HepG2 (cell line): ENCODE measurements around the gene METRN. TPM values are rescaled to one million over a fixed set of nuclear protein-coding genes. Genes with fewer than 3 reads are reported as not detected.

Experiments
- ATAC-seq: fragments of 200-7000 bp; cut with Tn5 transposase; 3 replicates; pipeline ENCODE4 v1.9.1; 2020; ENCODE audit warnings: mild to moderate bottlenecking, moderate library complexity
- BruUV-seq: library from RNA; stranded (reverse); fragments of 400-500 nt; replicated peaks from 2 replicates; lab custom pipeline; 2021; lab: Mats Ljungman, UMichigan
- CTCF ChIA-PET: fragments of 300-600 bp; formaldehyde crosslinking; extraction: SDS; loops from one replicate; lab custom pipeline; 2021; ENCODE audit warnings: low total read pairs, inconsistent platforms, low intra/inter-chr PET ratio; lab: Yijun Ruan, JAX
- POLR2A ChIA-PET: fragments of 350-600 bp; sonication (Branson Sonifier 250); formaldehyde crosslinking; loops from one replicate; lab custom pipeline; 2020; ENCODE audit warnings: antibody characterized with exemption, inconsistent platforms; lab: Yijun Ruan, JAX
- DNase-seq: peaks from one replicate; pipeline ENCODE4 v3.0.0-alpha.2; 2015; ENCODE audit warnings: low spot score
- FAIRE-seq: peaks from 3 replicates; lab custom pipeline; 2011; peaks lifted over from hg19 to GRCh38; lab: Jason Lieb, UNC
- H2AFZ ChIP-seq: one replicate; pipeline ENCODE4 v1.6.1; 2011; ENCODE audit warnings: low read length, inconsistent platforms
- H3K27ac ChIP-seq: fragments of 300-600 bp; 3 replicates; pipeline ENCODE4 v1.8.0; 2011; ENCODE audit warnings: mixed run types, mild to moderate bottlenecking, mixed read lengths, low read length, inconsistent platforms; ENCODE audit not compliant: insufficient read depth; ENCODE audit errors: extremely low read length
- H3K27me3 ChIP-seq, 2 experiments: fragments of 200-600 bp in 1 of 2; 2 replicates in 1 of 2; 3 replicates in 1 of 2; pipeline versions ENCODE4 v1.6.0 to v1.8.0; 2011; ENCODE audit warnings: low read length in 2 of 2, mild to moderate bottlenecking in 2 of 2, moderate library complexity in 2 of 2, inconsistent platforms in 1 of 2; ENCODE audit not compliant: insufficient read depth in 2 of 2, control insufficient read depth in 1 of 2
- H3K36me3 ChIP-seq, 2 experiments: fragments of 200-600 bp in 1 of 2; replicated peaks in 1 of 2; 2 replicates in 1 of 2; 3 replicates in 1 of 2; pipeline versions ENCODE4 v1.5.1 to v1.8.0; 2011; ENCODE audit warnings: low read length in 2 of 2, inconsistent platforms in 1 of 2; ENCODE audit not compliant: insufficient read depth in 2 of 2, control insufficient read depth in 1 of 2
- H3K4me1 ChIP-seq: 2 replicates; pipeline ENCODE4 v1.5.1; 2012; ENCODE audit warnings: low read length, inconsistent platforms; ENCODE audit not compliant: insufficient read depth
- H3K4me2 ChIP-seq: 2 replicates; pipeline ENCODE4 v1.6.0; 2011; ENCODE audit warnings: low read depth, low read length, inconsistent platforms
- H3K4me3 ChIP-seq, 3 experiments: fragments of 200-600 bp in 1 of 3; sonication (generic), shearing (Covaris generic) in 1 of 3; replicated peaks in 1 of 3; 2 replicates each; pipeline ENCODE4 v1.5.1; 2011 to 2016; ENCODE audit warnings: low read length in 3 of 3, inconsistent platforms in 2 of 3, low read depth in 2 of 3, mild to moderate bottlenecking in 2 of 3, control low read depth in 1 of 3, mixed read lengths in 1 of 3; ENCODE audit not compliant: insufficient read depth in 1 of 3
- H3K79me2 ChIP-seq: one replicate; pipeline ENCODE4 v1.6.1; 2011; ENCODE audit warnings: low read length, inconsistent platforms; ENCODE audit not compliant: insufficient read depth
- H3K9ac ChIP-seq: 2 replicates; pipeline ENCODE4 v1.6.0; 2011; ENCODE audit warnings: mild to moderate bottlenecking, low read depth, low read length, inconsistent platforms; ENCODE audit not compliant: insufficient read depth
- H3K9me3 ChIP-seq: 2 replicates; pipeline ENCODE4 v1.5.1; 2012; ENCODE audit warnings: mild to moderate bottlenecking, low read length
- H4K20me1 ChIP-seq: 2 replicates; pipeline ENCODE4 v1.6.0; 2011; ENCODE audit warnings: inconsistent platforms, mild to moderate bottlenecking, low read length, moderate library complexity; ENCODE audit not compliant: insufficient read depth
- ELF3 ChIP-seq: IDR thresholded peaks from 2 replicates; pipeline ENCODE4 v1.6.1; 2016; ENCODE audit warnings: missing genetic modification reagents, missing compliant biosample characterization
- FOXA3 ChIP-seq: IDR thresholded peaks from 2 replicates; pipeline ENCODE4 v1.6.1; 2016; ENCODE audit warnings: missing genetic modification reagents, missing compliant biosample characterization
- KLF9 ChIP-seq: IDR thresholded peaks from 2 replicates; pipeline ENCODE4 v1.6.1; 2016; ENCODE audit warnings: low read depth
- MEF2D ChIP-seq: sonication (generic); formaldehyde crosslinking; IDR thresholded peaks from 2 replicates; pipeline ENCODE4 v1.5.1; 2020; ENCODE audit warnings: mild to moderate bottlenecking, missing genetic modification reagents
- MYC ChIP-seq: sonication (generic); formaldehyde crosslinking; IDR thresholded peaks from 2 replicates; pipeline ENCODE4 v1.9.0; 2021; ENCODE audit warnings: missing genetic modification reagents, borderline replicate concordance
- RARA ChIP-seq: IDR thresholded peaks from 2 replicates; pipeline ENCODE4 v1.6.1; 2016; ENCODE audit warnings: missing genetic modification reagents, missing compliant biosample characterization
- RCOR2 ChIP-seq: IDR thresholded peaks from 2 replicates; pipeline ENCODE4 v1.6.1; 2016; ENCODE audit warnings: missing biosample characterization, missing genetic modification reagents
- RFX3 ChIP-seq: IDR thresholded peaks from 2 replicates; pipeline ENCODE4 v1.6.1; 2016; ENCODE audit warnings: missing biosample characterization, missing genetic modification reagents
- TGIF2 ChIP-seq: IDR thresholded peaks from 2 replicates; pipeline ENCODE4 v1.6.1; 2016; ENCODE audit warnings: control low read depth, missing compliant biosample characterization
- ZNF205 ChIP-seq: IDR thresholded peaks from 2 replicates; pipeline ENCODE4 v1.6.1; 2018; ENCODE audit warnings: missing biosample characterization, missing genetic modification reagents
- ZNF441 ChIP-seq: sonication (generic); formaldehyde crosslinking; IDR thresholded peaks from 2 replicates; pipeline ENCODE4 v1.7.0; 2021; ENCODE audit warnings: missing genetic modification reagents, borderline replicate concordance
- WGBS: methylation state at CpG from one replicate; pipeline ENCODE4 v1.1.6; 2017; ENCODE audit warnings: low lambda C conversion rate; 5-methylcytosine and 5-hydroxymethylcytosine counted together
- in situ Hi-C: cut with HindIII; loops from 2 replicates; pipeline ENCODE4 v1.10.0; 2017; ENCODE audit warnings: low pct_unique_long_range_greater_than_20kb; ENCODE audit not compliant: extremely low pct_ligation_motif_present
- intact Hi-C: fragments of 100-400 bp; cut with micrococcal nuclease; formaldehyde crosslinking; loops from one replicate; pipeline ENCODE4 v1.10.0; 2022; ENCODE audit not compliant: unreplicated experiment
- polyA plus RNA-seq, 8 experiments: library from polyadenylated mRNA; depleted of rRNA in 3 of 8; stranded (reverse) in 7 of 8; unstranded in 1 of 8; fragments of >200 nt; fragmentation: Illumina TruSeq in 4 of 8; extraction: Trizol in 4 of 8; gene quantifications; 2 replicates each; pipeline versions ENCODE4 v1.2.1 to v1.2.3, GENCODE V29; 2011 to 2016; ENCODE audit warnings: low read depth in 4 of 8, missing spikeins in 1 of 8, mixed read lengths in 1 of 8; ENCODE audit not compliant: insufficient read depth in 1 of 8
- total RNA-seq, 5 experiments: library from RNA; depleted of rRNA; stranded (reverse); fragments of >200 nt; fragmentation: Illumina TruSeq; extraction: Trizol; gene quantifications; 2 replicates each; pipeline ENCODE4 v1.2.3, GENCODE V29; 2016; ENCODE audit warnings: low read depth in 1 of 5
- TF ChIP-seq, protein P1 (sequence below): sonication (generic); formaldehyde crosslinking; IDR thresholded peaks from 2 replicates; pipeline ENCODE4 v1.4.0; 2020; ENCODE audit warnings: mild to moderate bottlenecking, missing genetic modification reagents
- TF ChIP-seq, protein P2 (sequence below): sonication (generic); formaldehyde crosslinking; IDR thresholded peaks from 2 replicates; pipeline ENCODE4; 2020; ENCODE audit warnings: missing genetic modification reagents, mild to moderate bottlenecking, borderline replicate concordance
- TF ChIP-seq, protein P3 (sequence below): sonication (generic); formaldehyde crosslinking; IDR thresholded peaks from 2 replicates; pipeline ENCODE4 v1.5.0; 2020; ENCODE audit warnings: mild to moderate bottlenecking, missing genetic modification reagents

The METRN gene
- total and polyA plus RNA-seq, 2 of the 13 experiments (the other 11 are each of a cell fraction or from before 2014, with no cell fraction given), result 25.5 to 46.1 TPM

DNA sequence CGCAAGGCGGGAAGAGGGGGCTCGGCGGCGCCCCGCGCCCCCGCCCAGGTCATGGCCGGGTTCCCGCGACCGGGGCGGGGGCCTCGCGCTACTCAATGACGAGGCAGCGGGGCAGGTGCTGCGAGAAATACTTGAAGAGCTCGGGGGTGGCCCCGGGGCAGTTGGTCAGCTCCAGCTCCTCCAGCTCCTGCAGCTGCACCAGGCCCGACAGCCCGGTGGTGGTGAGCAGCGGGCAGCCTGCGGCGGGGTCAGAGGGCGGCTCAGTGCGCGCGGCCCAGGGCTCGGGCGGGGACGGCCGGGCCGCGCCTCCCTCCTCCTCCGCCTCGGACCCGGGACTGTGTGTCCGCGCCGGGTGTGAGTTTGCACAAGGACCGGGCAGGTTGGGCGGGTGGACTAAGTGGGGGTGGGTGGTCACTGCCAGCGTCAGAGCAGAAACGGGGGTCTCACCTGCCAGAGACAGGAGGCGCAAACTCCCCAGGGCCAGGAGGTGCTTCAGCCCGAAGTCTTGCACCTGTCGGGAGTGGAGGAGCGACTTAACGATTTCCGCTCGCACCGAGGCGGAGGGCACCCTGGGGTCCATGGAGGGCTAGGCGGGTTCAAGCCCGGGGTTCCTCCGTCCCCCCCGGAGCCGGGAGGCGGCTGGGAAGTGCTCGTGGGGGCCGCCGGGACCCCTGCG is 20.6 kb upstream of the METRN start:
- Histone ChIP-seq H3K27me3 (peaks cover 10 to 38% of the 10 kb centered on the region in 2 experiments), H2AFZ (no peak overlapping the region), H3K4me1 (peaks cover 18% of the 10 kb centered on the region), H4K20me1 (no peaks in the 10 kb centered on the region), H3K9ac (no peak overlapping the region; the same call in 1 of the 2 replicates), H3K36me3 (no peaks in the 10 kb centered on the region), H3K4me3 (peak overlapping the region; percentile 34 to 69 (median 57); a peak in 5 of 6 replicates), H3K4me2 (peak overlapping the region; percentile 84), H3K79me2 (no peaks in the 10 kb centered on the region), H3K27ac (no peak overlapping the region), H3K9me3 (no peaks in the 10 kb centered on the region)
- intact Hi-C loops (no loop called here), in situ Hi-C loops (no loop called here)
- no TSS peak for BruUV-seq
- DNase-seq (no peak), ATAC-seq (peak; percentile 42), FAIRE-seq (no peak)
- ChIA-PET CTCF (no interaction called here), POLR2A (interaction anchor here (1.5 to 3.4 kb wide), 3 partner anchors 13 to 66 kb away, joined by 3 to 21 read pairs (median 7); partner anchors contain the start of genes ANTKMT, MSLN and STUB1)
- WGBS, result 14% methylated on average over 19 of the region's 64 CpGs
- TF ChIP-seq ZNF205 (CRISPR knock-in tag) (no peak), RCOR2 (no peak), RFX3 (CRISPR knock-in tag) (no peak), ELF3 (CRISPR knock-in tag) (no peak), KLF9 (CRISPR knock-in tag) (no peak), RARA (no peak), FOXA3 (CRISPR knock-in tag) (no peak), MEF2D (CRISPR knock-in tag) (no peak), MYC (CRISPR knock-in tag) (0 out of 2 replicates have a peak, but pooled peaks have one; percentile 10), TGIF2 (CRISPR knock-in tag) (no peak), ZNF441 (no peak)
- TF ChIP-seq, protein P1, sequence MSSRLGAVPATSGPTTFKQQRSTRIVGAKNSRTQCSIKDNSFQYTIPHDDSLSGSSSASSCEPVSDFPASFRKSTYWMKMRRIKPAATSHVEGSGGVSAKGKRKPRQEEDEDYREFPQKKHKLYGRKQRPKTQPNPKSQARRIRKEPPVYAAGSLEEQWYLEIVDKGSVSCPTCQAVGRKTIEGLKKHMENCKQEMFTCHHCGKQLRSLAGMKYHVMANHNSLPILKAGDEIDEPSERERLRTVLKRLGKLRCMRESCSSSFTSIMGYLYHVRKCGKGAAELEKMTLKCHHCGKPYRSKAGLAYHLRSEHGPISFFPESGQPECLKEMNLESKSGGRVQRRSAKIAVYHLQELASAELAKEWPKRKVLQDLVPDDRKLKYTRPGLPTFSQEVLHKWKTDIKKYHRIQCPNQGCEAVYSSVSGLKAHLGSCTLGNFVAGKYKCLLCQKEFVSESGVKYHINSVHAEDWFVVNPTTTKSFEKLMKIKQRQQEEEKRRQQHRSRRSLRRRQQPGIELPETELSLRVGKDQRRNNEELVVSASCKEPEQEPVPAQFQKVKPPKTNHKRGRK, result no peak
- TF ChIP-seq, protein P2, sequence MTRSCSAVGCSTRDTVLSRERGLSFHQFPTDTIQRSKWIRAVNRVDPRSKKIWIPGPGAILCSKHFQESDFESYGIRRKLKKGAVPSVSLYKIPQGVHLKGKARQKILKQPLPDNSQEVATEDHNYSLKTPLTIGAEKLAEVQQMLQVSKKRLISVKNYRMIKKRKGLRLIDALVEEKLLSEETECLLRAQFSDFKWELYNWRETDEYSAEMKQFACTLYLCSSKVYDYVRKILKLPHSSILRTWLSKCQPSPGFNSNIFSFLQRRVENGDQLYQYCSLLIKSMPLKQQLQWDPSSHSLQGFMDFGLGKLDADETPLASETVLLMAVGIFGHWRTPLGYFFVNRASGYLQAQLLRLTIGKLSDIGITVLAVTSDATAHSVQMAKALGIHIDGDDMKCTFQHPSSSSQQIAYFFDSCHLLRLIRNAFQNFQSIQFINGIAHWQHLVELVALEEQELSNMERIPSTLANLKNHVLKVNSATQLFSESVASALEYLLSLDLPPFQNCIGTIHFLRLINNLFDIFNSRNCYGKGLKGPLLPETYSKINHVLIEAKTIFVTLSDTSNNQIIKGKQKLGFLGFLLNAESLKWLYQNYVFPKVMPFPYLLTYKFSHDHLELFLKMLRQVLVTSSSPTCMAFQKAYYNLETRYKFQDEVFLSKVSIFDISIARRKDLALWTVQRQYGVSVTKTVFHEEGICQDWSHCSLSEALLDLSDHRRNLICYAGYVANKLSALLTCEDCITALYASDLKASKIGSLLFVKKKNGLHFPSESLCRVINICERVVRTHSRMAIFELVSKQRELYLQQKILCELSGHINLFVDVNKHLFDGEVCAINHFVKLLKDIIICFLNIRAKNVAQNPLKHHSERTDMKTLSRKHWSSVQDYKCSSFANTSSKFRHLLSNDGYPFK, result no peak
- TF ChIP-seq, protein P3, sequence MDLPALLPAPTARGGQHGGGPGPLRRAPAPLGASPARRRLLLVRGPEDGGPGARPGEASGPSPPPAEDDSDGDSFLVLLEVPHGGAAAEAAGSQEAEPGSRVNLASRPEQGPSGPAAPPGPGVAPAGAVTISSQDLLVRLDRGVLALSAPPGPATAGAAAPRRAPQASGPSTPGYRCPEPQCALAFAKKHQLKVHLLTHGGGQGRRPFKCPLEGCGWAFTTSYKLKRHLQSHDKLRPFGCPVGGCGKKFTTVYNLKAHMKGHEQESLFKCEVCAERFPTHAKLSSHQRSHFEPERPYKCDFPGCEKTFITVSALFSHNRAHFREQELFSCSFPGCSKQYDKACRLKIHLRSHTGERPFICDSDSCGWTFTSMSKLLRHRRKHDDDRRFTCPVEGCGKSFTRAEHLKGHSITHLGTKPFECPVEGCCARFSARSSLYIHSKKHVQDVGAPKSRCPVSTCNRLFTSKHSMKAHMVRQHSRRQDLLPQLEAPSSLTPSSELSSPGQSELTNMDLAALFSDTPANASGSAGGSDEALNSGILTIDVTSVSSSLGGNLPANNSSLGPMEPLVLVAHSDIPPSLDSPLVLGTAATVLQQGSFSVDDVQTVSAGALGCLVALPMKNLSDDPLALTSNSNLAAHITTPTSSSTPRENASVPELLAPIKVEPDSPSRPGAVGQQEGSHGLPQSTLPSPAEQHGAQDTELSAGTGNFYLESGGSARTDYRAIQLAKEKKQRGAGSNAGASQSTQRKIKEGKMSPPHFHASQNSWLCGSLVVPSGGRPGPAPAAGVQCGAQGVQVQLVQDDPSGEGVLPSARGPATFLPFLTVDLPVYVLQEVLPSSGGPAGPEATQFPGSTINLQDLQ (CRISPR knock-in tag), result no peak
